Coronary artery (tissue), 2 donors: Measurements from ENCODE around the gene JADE2.

Experiments used
- DNase-seq: peaks from one replicate; pipeline ENCODE4 v3.0.0-alpha.2; 2017; ENCODE audit warnings: low spot score
- H3K27ac ChIP-seq, 2 donors: fragments of 200-600 bp; sonication (generic); one replicate each; pipeline ENCODE4 v1.5.1; 2016 to 2019
- H3K4me3 ChIP-seq: fragments of 200-600 bp; sonication (generic); 2 replicates; pipeline ENCODE4 v1.5.1; 2016; ENCODE audit warnings: mild to moderate bottlenecking, moderate library complexity
- CTCF ChIP-seq: fragments of 200-600 bp; sonication (generic); IDR thresholded peaks from one replicate; pipeline ENCODE4 v1.5.1; 2019; ENCODE audit warnings: antibody characterized with exemption

Gene JADE2

GRCh38 chr5:134524826-134525682 is at the start of gene JADE2:
Gene JADE2 (plus strand): TSS chr5:134525670. CDS start chr5:134535858, 10,188 bp downstream.
- TF ChIP-seq CTCF = no peak
- H3K27ac ChIP-seq = peak within 1 kb of the TSS; percentile 96 to 100
- H3K4me3 ChIP-seq = peak within 1 kb of the TSS; percentile 97
- DNase-seq = peak; percentile 90

DNA sequence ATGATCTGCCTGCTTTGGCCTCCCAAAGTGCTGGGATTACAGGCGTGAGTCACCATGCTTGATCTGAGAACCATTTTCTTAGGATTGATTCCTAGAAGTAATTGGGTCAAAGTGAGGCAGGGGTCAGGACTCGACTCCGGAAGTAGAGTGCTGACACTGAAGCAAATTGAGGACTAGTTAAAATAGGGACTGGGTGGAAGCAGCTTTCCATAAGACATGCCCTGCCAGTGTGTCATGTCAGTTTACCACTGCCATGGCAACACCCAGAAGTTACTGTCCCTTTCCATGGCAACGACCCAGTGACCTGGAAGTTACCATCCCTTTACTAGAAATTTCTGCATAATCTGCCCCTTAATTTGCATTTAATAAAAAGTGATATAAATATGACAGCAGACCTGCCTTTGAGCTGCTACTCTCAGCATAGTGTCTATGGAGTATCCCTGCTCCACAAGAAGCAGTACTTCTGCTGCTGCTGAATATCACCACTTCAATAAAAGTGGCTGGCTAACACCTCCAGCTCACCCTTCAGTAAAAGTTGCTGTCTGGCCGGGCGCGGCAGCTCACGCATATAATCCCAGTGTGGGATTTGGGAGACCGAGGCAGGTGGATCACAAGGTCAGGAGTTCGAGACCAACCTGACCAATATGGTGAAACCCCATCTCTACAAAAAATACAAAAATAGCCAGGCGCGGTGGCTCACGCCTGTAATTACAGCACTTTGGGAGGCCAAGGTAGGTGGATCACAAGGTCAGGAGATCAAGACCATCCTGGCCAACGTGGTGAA is 47.8 kb upstream of the JADE2 start:
- H3K4me3 ChIP-seq = no peak overlapping the region
- TF ChIP-seq CTCF = no peak
- no peak overlapping the region for H3K27ac ChIP-seq
- no peak for DNase-seq

GRCh38 chr5:134479839-134480238 is 45.6 kb upstream of the JADE2 start:
- TF ChIP-seq CTCF = no peak
- H3K27ac ChIP-seq = no peak overlapping the region
- H3K4me3 ChIP-seq = no peak overlapping the region
- no peak for DNase-seq

DNA sequence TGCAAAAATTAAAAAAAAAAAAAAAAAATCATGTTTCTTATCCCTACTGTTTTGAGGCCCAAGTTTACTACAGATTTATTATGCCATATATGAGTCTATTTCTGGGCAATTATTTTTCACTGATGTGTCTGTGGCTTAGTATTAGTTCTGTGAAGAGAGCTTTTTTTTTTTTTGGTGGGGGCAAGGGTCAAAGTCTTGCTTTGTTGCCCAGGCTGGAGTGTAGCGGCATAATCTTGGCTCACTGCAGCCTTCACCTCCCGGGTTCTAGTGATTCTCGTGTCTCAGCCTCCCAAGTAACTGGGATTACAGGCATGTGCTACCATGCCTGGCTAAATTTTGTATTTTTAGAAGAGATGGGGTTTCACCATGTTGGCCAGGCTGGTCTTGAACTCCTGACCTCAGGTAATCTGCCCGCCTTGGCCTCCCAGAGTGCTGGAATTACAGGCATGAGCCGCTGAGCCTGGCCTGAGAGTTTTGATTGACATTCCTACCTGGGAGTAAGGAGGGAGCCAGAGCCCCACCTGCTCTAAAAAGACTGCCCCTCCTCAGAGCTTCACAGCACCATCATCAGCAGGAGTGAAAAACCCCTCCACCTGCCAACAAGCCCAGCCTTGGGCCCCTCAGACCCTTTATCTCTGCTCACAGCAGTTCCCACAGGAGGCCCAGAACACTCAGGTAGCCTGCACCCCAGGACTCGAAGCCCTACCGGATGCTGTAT is 36.1 kb upstream of the JADE2 start:
- Histone ChIP-seq H3K27ac (no peak overlapping the region), H3K4me3 (no peak overlapping the region)
- TF ChIP-seq CTCF = no peak
- DNase-seq = no peak

- Histone ChIP-seq H3K27ac (no peak overlapping the region), H3K4me3 (no peak overlapping the region)
- DNase-seq = no peak
- TF ChIP-seq CTCF = no peak
These were observed 35.1 kb upstream of the JADE2 start for GRCh38 chr5:134490255-134490924.

GRCh38 chr5:134490925-134491271 is 34.6 kb upstream of the JADE2 start:
- H3K4me3 ChIP-seq = no peak overlapping the region
- TF ChIP-seq CTCF = no peak
- H3K27ac ChIP-seq = no peak overlapping the region
- no peak for DNase-seq
